ENCODE measurements around the gene C2orf76.
"Not testable (repeated sequence)": the region's sequence is repeated elsewhere in the genome, so short reads cannot be mapped to it uniquely, and the experiment has no call there.

Gene C2orf76

DNA sequence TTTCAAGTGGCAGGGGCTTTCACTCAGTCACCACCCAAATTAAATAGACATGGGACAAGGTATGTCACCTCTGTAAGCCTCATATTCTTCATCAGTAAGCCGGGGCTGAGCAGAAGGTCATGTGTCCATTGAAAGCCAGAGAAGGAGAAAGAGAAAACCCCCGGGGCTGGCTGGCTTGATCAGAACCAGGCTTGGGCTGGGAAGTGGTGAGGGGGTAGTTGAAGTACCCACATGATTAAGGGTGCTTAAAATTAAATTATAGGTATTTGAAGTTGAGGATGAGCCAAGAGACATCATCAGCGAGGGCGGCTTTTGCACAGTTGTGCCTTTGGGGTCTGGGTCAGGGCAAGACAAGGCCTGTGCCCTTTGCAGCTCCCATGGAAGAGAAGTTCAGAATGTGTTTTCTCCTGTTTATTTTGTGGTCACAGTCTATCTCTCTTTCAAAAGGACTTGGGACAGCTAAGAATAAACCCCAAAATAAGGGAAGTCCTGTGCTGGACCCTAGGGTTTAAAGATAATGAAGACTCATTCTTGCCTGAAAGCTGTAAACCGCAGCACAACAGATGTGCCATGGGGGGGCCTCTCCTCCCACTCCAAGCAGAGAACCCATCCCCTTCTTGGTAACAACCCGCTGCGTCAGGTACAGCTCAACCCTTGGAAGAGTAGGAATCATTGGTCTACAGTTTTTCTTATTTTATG is 10.8 kb upstream of the C2orf76 start:
- DNase-seq = peak; percentile 90

DNA sequence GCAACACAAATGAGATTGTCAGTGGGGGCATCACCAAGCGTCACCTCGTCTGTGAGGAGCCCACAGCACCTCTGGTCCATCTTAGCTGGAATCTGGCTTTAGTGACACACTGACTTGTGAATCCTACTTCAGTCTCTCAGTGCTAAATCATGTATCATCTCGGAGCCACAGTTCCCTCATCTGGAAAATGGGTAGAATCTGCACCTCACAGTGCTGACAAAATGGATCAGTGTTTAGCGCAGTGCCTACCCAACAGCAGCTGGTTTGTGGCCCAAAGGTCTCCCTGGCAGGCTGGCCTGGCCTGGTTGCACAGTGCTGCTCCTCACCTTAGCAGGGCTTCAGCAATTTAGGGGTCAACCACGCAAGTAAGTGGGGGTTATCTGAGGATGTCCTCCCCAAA is 10.2 kb upstream of the C2orf76 start:
- no peak for DNase-seq

- DNase-seq = not testable (repeated sequence)
Measured at GRCh38 chr2:119376406-119376805, 9.8 kb upstream of the C2orf76 start.

GRCh38 chr2:119373907-119374745 is 7.5 kb upstream of the C2orf76 start:
- DNase-seq = peak; percentile 63

GRCh38 chr2:119372778-119373568 is 6.3 kb upstream of the C2orf76 start:
- no peak for DNase-seq

DNA sequence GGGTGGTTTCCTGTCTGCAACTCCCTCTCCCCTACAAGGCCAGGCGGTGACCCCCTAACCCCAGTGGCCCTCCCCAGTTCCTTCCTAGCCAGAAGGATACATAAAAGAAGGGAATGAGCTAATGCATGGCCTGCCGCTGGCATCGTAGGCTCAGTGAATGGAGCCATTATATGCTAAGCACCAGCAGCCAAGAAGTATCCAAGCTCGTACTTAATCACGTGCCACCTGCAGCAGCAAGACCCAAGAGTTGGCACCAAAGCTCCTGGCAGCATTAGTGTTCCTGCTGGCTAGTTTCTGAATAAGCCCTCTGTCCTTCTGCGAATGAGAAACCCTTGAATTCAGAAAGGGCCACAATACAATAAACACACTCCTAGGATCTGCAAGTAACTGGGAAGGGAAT is 4.5 kb upstream of the C2orf76 start:
- DNase-seq = no peak

- no peak for DNase-seq
Measured at GRCh38 chr2:119369845-119370244, 3.2 kb upstream of the C2orf76 start.

- peak; percentile 46 for DNase-seq
Measured at GRCh38 chr2:119367472-119368099, 952 bp upstream of the C2orf76 start.

- DNase-seq = peak; percentile 66
Measured at GRCh38 chr2:119366161-119366648, 429 bp downstream of the C2orf76 start.

- no peak for DNase-seq
Measured at GRCh38 chr2:119365436-119365835, 1.2 kb downstream of the C2orf76 start.

DNA sequence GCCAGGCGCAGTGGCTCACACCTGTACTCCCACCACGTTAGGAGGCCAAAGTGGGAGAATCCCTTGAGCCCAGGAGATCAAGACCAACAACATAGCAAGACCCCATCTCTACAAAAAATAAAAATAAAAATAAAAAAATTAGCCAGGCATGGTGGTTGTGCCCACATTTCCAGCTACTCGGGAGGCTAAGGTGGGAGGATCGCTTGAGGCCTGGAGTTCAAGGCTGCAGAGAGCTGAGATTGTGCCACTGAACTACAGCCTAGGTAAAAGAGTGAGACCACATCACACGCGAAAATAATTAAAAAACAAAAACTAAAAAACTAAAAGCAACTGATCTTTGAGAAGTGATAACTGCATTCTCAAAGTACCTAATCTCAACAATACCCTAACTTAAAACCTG is 1.8 kb downstream of the C2orf76 start:
- no peak for DNase-seq

- no peak for DNase-seq
Measured at GRCh38 chr2:119360423-119360966, 6.1 kb downstream of the C2orf76 start.

DNA sequence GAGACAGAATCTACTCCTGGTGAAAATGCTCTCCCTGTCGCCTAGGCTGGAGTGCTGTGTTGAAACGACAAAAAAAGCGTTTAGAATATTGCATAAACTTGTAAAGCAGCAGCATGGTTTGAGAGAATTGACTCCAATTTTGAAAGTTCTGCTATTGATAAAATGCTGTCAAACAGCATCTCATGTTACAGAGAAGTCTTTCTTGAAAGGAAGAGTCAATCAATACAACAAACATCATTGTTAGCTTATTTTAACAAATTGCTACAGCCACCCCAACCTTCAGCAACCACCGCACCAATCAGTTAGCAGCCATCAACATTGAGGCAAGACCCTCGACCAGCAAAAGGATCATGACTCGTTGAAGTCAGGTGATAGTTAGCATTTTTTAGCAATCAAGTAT is 6.9 kb downstream of the C2orf76 start:
- DNase-seq = no peak

DNA sequence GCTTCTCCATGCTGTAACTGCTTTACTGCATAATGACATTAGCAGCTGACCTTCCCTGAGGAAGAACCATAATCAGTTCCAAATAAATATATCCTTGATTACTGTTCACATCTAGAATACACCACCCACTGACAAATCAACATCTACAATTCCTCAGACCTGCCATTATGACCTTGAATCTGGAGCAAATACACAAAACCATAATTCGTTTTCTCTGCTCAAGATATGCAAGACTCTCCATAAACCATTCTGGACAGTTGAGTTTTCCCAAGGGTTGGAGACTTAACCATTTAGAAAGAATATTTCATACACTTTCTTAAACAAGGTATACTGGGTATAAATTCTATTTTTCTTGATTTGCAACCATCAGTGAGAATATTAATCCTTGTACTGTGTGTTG is 11.8 kb downstream of the C2orf76 start:
- DNase-seq = no peak

GRCh38 chr2:119352357-119352756 is 14.3 kb downstream of the C2orf76 start:
- DNase-seq = peak; percentile 18

GRCh38 chr2:119350311-119350998 is 16.2 kb downstream of the C2orf76 start:
- DNase-seq = peak; percentile 16

DNA sequence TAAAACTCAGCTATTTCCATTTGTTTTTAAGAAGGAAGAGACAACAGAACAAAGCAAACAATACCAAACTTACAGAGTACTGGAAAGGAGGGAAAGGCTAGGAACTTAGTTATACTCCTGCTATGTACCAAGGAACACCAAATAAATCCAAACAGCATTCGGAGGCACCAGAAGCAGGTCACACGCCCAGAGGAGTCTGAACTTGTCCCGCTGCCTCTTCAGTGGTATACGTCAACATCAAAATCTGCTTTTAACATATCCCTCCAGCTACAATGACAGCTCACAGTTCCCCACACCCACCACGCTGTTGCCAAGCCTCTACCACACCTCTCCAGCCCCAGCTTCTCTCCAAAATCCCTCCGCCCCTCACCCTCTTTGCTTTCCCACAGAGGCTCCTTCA is 17.3 kb downstream of the C2orf76 start:
- no peak for DNase-seq

- DNase-seq = no peak
Measured at GRCh38 chr2:119341684-119342083, 24.9 kb downstream of the C2orf76 start.

GRCh38 chr2:119339562-119339923 is 27.1 kb downstream of the C2orf76 start:
- DNase-seq = no peak

DNA sequence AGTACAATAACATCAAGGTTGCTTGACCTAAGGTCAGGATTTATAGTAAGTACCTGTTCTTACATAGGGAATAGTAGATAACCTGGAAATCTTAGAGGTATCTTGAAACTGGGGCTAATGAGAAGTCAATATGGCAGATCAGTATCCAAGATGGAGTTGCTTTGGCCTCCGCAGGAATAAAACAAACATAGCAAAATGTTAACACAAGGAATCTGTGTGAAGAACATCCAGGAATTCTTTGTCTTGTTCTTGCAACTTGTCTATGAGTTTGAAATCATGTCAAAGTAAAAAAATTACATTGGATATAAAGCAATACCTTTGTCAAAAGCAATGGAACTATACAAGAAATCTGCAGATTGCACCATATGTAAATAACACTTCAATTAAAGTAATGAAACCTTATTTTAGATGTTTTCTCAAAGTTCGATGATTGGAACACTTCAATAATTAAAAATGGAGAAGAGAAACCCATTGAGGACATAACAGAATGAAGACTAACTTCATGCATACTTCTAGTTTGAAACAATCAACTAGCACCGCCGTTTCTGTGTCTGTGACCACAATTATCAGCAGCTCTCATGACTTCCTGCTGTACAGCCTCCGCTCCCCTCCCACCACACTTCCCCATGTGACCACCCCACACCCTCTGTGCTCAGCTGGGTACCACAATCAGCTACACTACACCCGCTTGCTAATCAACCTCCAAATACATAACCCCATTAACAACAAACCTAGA is 27.6 kb downstream of the C2orf76 start:
- peak; percentile 86 for DNase-seq

DNA sequence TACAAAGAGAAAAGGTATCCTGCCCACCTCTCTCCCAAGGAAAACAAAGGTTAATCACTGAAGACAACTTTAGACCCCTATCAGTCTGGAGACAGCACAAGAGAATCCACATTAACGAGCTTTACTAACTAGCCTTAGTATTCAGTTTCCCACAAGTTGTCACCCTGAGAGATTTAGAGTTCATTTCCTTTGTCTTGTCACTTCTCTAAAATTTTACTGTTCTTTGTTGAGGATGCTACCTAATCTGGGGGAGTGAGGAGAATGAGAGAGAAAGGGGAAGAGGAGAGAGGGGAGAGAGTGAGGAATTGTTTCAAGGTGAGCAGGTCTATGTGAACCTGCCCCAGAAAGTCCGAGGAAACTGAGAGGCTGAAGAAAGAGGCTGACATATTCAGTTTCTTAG is 28.4 kb downstream of the C2orf76 start:
- peak; percentile 16 for DNase-seq

All from OCI-M1 (cell line).